ENCODE results near the gene SUN1. TPM values are rescaled to one million over a fixed set of nuclear protein-coding genes. Genes with fewer than 3 reads are reported as not detected.

The SUN1 gene
- total RNA-seq, 1 donor from 2014 or later = 186 TPM

DNA sequence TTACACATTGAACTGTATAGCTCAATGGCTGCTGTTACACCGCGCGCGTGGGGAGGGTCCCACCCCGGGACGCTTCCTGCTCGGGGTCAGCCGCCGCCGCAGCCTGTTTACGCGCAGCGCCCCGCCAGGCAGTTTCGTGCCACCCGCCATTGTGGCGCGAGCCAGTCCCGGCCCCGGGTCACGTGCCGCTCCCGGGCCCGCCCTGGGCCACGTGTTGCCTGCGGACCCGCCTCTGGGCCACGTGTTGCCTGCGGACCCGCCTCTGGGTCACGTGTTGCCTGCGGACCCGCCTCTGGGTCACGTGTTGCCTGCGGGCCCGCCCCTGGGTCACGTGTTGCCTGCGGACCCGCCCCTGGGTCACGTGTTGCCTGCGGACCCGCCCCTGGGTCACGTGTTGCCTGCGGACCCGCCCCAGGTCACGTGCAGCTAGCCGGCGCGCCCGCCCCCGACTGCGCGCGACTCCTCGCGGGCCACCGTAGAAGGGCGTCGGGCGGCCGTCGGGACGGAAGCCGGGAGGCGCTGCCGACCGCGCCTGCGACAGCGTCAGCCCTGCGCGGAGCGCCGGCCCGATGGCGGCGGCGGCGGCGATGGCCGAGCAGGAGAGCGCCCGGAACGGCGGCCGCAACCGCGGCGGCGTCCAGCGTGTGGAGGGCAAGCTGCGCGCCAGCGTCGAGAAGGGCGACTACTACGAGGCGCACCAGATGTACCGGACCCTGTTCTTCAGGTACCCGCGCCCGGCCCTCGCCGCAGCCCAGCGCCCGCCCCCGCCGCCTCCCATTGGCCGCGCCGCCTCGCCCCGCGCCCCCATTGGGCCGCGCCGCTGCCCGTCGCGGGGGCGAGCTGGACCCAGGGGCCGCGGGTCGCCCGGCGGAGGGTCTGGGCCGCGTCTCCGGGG is 44.0 kb downstream of the SUN1 start, which contains the start of gene GET4:
Gene GET4 (plus strand): TSS at position 478 of the 895 bp plus-strand sequence. CDS start 92 bp downstream, at position 570.
- Histone ChIP-seq H3K4me3 (peak within 1 kb of the TSS; percentile 88 to 91), H3K27me3 (no peaks in the 10 kb centered on the region), H3K4me1 (peaks cover 5 to 23% of the 10 kb centered on the region in 2 donors), H3K27ac (peak within 1 kb of the TSS; percentile 78 to 86), H3K36me3 (peaks cover 18 to 23% of the 10 kb centered on the region in 2 donors), H3K9me3 (no peaks in the 10 kb centered on the region)
- peak; percentile 19 to 45 (median 42) for TF ChIP-seq CTCF (IDR thresholded peaks at IDR 0.05)
- intact Hi-C loops (cut with DNase I) = loop anchor here (1.0 to 10.0 kb wide), 7 partner anchors 9 to 658 kb away; partner anchors contain the start of genes COX19, DNAAF5, MAFK and PRKAR1B
- peak; percentile 88 to 98 for DNase-seq (ENCODE audit: low spot score in 2 of 2)

- no peak for DNase-seq (ENCODE audit: low spot score in 2 of 2)
- intact Hi-C loops (cut with DNase I) = loop anchor here (1.0 to 10.0 kb wide), 7 partner anchors 10 to 658 kb away; partner anchors contain the start of genes COX19, DNAAF5, MAFK and PRKAR1B
- peak overlapping the region; percentile 78 to 86 for H3K27ac ChIP-seq
- H3K36me3 ChIP-seq = peaks cover 12 to 17% of the 10 kb centered on the region in 2 donors
- peak overlapping the region; percentile 88 to 91 for H3K4me3 ChIP-seq
- H3K9me3 ChIP-seq = no peaks in the 10 kb centered on the region
- H3K27me3 ChIP-seq = no peaks in the 10 kb centered on the region
- peaks cover 5 to 23% of the 10 kb centered on the region in 2 donors for H3K4me1 ChIP-seq
- TF ChIP-seq CTCF (IDR thresholded peaks at IDR 0.05) = no peak
These were observed 44.7 kb downstream of the SUN1 start for GRCh38 chr7:876972-877311.

DNA sequence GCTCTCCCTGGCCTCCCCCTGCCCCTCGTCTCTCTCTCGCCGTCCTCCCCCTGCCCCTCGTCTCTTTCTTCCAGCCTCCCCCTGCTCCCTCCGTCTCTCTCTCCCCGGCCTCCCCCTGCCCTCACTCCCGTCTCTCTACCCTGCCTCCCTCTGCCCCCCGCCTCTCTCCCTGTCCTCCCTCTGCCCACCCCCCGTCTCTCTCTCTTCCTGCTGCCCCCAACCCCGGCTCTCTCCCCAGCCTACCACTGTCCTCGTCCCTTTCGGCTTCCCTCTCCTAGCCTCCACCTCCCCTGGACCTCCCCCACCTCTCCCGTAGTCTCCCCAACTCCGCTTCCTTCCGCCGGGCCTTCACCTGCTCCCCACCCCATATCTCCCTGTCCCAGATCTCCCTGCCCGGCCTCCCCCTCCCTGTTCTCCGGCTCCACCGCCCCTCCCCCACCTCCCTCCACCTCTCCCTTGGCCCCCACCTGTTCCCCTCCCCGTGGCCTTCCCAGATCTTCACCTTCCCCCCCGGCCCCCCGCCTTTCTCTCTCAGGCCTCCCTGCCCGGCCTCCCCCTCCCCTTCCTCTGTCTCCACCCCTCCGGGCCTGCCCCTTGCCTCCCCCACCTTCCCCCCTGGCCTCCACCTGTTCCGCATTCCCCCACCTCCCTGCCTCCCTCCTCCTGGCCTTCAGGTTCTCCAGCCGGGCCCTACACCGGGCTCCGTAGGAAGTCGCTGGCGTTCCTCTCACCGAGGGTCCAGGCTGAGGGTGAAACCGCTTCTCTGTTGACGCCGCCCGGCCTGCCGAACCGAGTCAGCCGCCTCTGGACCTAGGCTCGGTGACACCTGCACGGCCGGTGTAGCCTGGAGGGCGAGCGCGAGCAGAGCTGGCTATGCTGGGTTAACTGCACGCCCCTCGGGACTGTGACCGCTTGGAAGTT is 45.3 kb downstream of the SUN1 start:
- DNase-seq (ENCODE audit: low spot score in 2 of 2) = no peak
- Histone ChIP-seq H3K36me3 (peaks cover 5 to 11% of the 10 kb centered on the region in 2 donors), H3K4me1 (peaks cover 5 to 23% of the 10 kb centered on the region in 2 donors), H3K9me3 (no peaks in the 10 kb centered on the region), H3K27ac (peak overlapping the region; percentile 78 to 86), H3K27me3 (no peaks in the 10 kb centered on the region), H3K4me3 (peak overlapping the region; percentile 88 to 91)
- TF ChIP-seq CTCF (IDR thresholded peaks at IDR 0.05) = no peak
- intact Hi-C loops (cut with DNase I) = loop anchor here (2.0 to 10.0 kb wide), 6 partner anchors 97 to 657 kb away; partner anchors contain the start of genes COX19, DNAAF5, MAFK and PRKAR1B

GRCh38 chr7:879093-879492 is 46.8 kb downstream of the SUN1 start:
- Histone ChIP-seq H3K4me1 (peaks cover 5 to 24% of the 10 kb centered on the region in 2 donors), H3K4me3 (no peak overlapping the region), H3K27ac (no peak overlapping the region), H3K27me3 (no peaks in the 10 kb centered on the region), H3K9me3 (no peaks in the 10 kb centered on the region), H3K36me3 (peaks cover 0 to under 1% of the 10 kb centered on the region in 2 donors)
- DNase-seq (ENCODE audit: low spot score in 2 of 2) = no peak
- intact Hi-C loops (cut with DNase I) = loop anchor here (10.0 kb wide), 3 partner anchors 554 to 656 kb away; partner anchors contain the start of gene MAFK
- TF ChIP-seq CTCF (IDR thresholded peaks at IDR 0.05) = no peak

- Histone ChIP-seq H3K4me1 (peaks cover 5 to 27% of the 10 kb centered on the region in 2 donors), H3K27ac (no peak overlapping the region), H3K36me3 (no peaks in the 10 kb centered on the region), H3K9me3 (no peaks in the 10 kb centered on the region), H3K4me3 (no peak overlapping the region), H3K27me3 (no peaks in the 10 kb centered on the region)
- DNase-seq (ENCODE audit: low spot score in 2 of 2) = no peak
- TF ChIP-seq CTCF (IDR thresholded peaks at IDR 0.05) = no peak
- intact Hi-C loops (cut with DNase I) = loop anchor here (10.0 kb wide), 3 partner anchors 555 to 655 kb away; partner anchors contain the start of gene MAFK
These were observed 47.4 kb downstream of the SUN1 start for GRCh38 chr7:879706-880105.

All from ascending aorta (tissue), 2 donors.